ENCODE measurements around the gene ARRDC4.

GRCh38 chr15:98018761-98019351 lies 58.4 kb downstream of the ARRDC4 start:
- TF ChIP-seq ZNF768 (tag by site-specific recombination; IDR thresholded peaks at IDR 0.05) (no peak), ZNF175 (tag by site-specific recombination; IDR thresholded peaks at IDR 0.05) (no peak), ZNF157 (tag by site-specific recombination; IDR thresholded peaks at IDR 0.05) (no peak), CTCF (tag by site-specific recombination; IDR thresholded peaks at IDR 0.05) (no peak), ZNF623 (tag by site-specific recombination; IDR thresholded peaks at IDR 0.05) (no peak), ZBTB17 (tag by site-specific recombination; IDR thresholded peaks at IDR 0.05) (no peak)
